ENCODE measurements around the gene SRPRB. TPM values are rescaled to one million over a fixed set of nuclear protein-coding genes. Genes with fewer than 3 reads are reported as not detected.

Gene SRPRB
- total RNA-seq, 1 donor from 2014 or later, result 27.8 TPM

DNA sequence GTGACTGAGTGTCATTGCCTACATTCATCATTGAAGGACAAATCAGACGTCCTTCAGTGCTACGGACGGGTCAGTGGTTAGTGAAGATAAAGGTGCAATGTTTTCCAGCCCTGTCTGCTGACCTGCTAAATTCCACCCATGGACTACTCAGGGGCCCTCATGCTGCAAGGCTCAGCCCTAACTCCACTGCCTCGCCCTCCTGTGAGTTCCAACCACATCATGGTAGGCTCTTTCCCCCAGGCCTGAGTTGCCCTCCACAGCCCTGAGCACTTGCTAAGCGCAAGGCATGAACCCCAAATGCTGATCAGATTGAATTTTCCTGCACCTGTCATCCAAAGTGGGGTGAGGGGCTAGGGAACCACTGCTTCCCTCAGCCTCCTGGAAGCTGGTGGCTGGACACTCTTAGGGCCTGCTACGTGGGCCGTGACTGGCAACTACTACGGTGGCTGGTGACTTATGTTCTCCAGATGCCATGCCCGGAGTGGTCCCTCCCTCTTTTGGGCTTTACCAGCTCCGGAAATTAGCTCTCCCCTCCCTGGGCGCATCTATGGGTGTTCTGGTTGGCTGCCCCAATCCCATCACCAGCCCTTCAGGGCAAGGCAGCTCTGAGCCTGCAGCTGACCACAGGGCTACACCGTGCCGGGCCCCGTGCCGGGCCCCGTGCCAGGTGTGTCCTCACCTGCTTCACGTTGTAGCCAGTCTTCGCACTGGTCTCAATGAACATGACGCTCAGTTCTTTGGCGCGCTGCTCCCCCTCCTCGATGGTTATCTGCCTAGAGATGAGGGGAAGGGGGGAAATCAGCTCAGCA lies 32.1 kb downstream of the SRPRB start:
- intact Hi-C loops (cut with DNase I), result no loop called here
- ATAC-seq (no peak), DNase-seq (ENCODE audit: low spot score) (no peak)

DNA sequence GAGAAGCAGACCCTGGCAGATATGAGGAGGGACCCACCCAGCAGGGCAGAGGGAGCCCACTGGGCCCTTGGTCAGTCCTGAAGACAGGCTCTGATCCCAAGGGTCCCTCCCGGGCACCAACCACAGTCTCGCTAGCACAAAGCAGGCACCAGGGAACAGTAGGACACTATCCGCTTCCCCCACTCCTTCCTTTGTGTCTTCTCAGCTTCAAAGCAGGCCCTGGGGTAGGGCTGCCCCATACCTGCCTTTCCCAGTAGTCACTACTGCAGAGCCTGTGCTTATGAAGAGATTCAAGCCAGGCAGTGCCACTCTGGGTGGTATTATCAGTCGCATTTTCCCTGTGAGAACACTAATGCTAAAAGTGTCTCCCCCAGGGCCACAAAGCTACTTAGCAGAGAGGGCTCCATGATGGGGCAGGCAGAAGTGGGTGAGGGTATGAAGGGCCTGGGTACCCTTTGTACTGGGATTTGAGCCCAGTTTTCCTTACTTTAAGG lies 32.7 kb downstream of the SRPRB start:
- DNase-seq (ENCODE audit: low spot score) (no peak), ATAC-seq (no peak)
- intact Hi-C loops (cut with DNase I), result no loop called here

DNA sequence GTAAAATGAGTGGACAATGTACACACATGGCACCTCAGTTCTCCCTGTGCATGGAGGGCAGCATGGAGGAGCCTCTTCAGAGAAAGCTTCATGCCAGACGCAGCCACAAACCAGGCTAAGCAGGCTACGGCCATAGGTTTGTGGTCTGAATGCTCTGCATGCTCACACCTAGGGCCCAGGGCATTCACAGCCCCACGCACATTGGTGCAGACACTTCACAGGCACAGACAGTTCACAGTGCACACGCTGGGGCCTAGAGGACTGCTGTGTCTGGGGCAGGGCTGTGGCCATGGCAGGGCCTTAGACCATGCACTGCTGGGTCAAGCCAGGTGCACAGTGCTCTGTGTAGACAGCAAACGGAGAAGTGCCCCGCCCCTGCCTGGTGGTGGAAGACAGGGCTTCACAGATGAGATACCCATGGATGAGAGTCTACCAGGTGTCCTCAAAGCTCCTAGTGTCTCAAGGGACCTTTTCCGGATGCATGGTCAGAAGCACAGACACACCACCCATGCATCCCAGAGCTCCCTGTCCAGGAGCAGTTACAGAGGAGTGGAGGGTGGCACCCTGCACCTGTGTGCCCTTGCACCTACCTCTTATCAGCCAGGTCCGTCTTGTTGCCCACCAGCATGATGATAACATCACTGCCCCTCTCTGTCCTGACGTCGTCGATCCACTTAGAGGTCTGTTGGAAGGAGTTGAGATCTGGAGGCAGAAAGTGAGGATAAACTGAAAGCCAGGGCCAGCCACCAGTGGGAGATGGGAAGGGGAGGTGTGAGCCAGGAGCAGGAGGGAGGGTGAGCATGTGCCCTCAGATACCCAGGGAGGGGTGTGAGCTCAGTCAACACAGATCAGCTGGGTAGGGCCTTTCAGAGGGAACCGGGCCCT lies 33.5 kb downstream of the SRPRB start:
- DNase-seq (ENCODE audit: low spot score) (no peak), ATAC-seq (no peak)
- intact Hi-C loops (cut with DNase I), result no loop called here

GRCh38 chr3:133840055-133840737 lies 34.6 kb downstream of the SRPRB start:
- ATAC-seq (peak; percentile 23), DNase-seq (ENCODE audit: low spot score) (no peak)
- intact Hi-C loops (cut with DNase I), result no loop called here

DNA sequence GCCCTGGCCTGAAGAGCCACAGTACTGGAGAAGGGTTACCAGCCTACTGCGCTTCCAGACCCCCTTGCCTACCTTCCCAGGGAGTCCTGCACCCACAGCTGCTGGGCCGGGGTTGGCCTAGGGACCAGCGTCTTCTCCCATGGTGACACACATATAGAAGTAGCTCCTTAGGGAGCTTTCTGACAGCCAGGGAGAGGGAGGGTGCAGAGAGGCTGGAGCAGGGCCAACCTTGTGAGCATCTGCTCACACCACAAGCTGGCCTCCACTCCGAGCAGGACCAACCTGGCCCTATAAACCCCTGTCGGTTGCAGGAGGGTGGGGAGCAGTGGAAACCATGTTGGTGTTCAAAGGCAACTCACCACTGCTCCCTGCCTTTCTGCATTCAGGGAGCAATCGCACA lies 35.2 kb downstream of the SRPRB start:
- ATAC-seq (no peak), DNase-seq (ENCODE audit: low spot score) (no peak)
- intact Hi-C loops (cut with DNase I), result no loop called here

GRCh38 chr3:133841196-133841595 lies 35.6 kb downstream of the SRPRB start:
- intact Hi-C loops (cut with DNase I), result no loop called here
- ATAC-seq (no peak), DNase-seq (ENCODE audit: low spot score) (peak; percentile 31)

DNA sequence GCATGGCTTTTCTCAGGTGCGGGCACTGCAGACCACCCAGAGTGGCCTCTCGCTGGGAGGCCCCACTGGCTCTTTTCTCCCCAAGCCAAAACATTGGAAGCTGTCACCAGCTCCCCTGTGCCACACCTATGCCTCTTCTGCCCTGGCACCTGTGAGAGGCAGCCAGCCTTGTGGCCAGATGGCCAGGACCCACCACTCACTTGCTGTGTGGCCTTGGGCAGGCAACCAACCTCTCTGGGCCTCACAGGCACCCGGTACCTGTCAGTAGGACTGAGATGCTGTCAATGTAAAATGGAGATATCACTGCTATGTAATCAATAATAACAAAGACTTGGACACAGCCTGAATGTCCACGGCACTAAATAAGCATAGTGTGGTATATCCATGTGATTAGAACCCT lies 36.5 kb downstream of the SRPRB start:
- no peak for ATAC-seq
- peak; percentile 32 for DNase-seq (ENCODE audit: low spot score)
- intact Hi-C loops (cut with DNase I), result no loop called here

DNA sequence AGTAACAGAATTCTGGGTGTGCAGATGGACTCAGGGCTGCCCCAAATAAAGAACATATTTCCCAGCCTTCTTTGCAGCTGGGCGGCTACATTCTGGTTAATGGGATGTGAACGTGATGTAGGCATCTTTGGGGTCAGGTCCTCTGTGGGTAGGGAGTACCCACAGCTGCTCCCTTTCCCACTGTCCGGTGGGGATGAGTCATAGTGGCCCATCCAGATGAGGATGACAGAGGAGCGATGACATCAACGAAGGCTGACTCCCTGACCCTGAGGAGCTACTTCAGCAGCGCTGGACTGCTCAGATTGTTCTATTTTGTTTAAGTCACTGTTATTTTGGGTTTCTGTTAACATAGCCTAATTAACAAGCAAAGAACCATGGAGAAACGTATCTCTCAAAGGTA lies 38.0 kb downstream of the SRPRB start:
- peak; percentile 31 for DNase-seq (ENCODE audit: low spot score)
- ATAC-seq, result no peak
- intact Hi-C loops (cut with DNase I), result no loop called here

GRCh38 chr3:133845127-133845526 lies 39.5 kb downstream of the SRPRB start:
- intact Hi-C loops (cut with DNase I), result no loop called here
- DNase-seq (ENCODE audit: low spot score), result no peak
- no peak for ATAC-seq

DNA sequence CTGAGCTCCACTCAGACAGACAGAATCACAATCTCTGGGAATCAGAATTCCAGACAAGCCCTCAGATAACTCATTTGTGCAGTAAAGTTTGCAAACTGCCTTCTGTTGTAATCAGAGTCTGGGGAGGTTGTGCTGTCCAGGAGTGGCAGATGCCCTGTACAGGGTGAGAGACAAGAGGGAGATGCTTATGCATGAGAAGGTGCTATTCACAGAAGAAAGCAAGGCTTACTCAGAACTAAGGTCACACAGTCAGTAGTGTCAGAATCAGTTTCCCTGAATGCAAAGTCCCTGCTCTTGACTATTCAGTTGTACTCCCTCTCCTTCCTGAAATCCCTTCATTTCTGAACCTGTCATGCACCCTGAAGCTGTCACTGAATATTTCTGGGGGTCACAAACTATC lies 43.7 kb downstream of the SRPRB start:
- intact Hi-C loops (cut with DNase I), result no loop called here
- ATAC-seq, result no peak
- DNase-seq (ENCODE audit: low spot score), result no peak

DNA sequence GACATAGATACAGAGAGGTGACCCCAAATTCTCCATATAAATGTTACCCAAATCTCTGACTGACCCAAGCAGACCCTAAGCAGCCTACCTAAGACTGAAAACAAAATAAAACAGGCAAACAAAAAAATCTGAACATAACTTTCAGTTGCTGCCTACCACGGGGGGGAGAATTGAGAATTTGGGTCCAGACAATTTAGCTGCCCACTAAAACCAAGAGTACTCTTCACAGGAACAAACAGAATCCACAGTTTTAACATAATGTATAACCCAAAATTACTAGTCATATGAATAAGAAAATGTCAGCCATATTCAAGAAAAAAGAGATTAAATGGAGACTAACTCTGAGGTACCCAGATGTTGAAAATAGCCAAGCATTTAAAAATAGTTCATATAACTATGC lies 44.4 kb downstream of the SRPRB start:
- intact Hi-C loops (cut with DNase I), result no loop called here
- no peak for DNase-seq (ENCODE audit: low spot score)
- ATAC-seq, result no peak

DNA sequence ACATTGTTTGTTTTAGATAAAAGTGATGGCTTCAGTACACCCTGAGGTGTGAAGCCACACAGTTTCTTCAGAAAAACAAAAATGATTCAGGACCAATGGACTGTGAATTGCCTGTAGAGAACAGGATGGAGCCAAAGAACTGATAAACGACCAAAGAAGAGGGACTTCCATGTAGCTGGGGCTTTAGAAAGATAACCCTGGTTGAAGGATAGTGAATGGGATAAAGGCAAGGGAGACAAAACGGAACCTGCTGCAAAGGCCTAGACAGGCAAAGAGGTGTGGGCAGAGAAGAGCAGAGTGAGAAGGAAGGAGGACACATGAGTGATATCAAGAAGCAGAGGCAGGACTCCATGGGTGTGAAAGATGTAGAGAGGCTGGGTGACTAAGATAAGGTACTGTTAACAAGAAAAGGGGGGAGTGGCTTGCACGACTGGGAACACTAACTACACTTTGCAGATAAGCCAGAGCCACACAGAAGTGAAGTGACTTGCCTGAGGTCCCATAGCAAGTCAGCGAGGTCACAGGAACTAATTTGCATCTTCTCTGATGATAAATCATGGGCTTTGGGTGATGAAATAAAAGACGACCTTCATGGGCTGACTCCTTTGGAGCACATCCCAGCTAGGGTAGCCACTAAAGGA lies 45.8 kb downstream of the SRPRB start:
- peak; percentile 4 for DNase-seq (ENCODE audit: low spot score)
- no peak for ATAC-seq
- intact Hi-C loops (cut with DNase I), result no loop called here

GRCh38 chr3:133851931-133852330 lies 46.3 kb downstream of the SRPRB start:
- intact Hi-C loops (cut with DNase I), result no loop called here
- ATAC-seq (no peak), DNase-seq (ENCODE audit: low spot score) (peak; percentile 10)

DNA sequence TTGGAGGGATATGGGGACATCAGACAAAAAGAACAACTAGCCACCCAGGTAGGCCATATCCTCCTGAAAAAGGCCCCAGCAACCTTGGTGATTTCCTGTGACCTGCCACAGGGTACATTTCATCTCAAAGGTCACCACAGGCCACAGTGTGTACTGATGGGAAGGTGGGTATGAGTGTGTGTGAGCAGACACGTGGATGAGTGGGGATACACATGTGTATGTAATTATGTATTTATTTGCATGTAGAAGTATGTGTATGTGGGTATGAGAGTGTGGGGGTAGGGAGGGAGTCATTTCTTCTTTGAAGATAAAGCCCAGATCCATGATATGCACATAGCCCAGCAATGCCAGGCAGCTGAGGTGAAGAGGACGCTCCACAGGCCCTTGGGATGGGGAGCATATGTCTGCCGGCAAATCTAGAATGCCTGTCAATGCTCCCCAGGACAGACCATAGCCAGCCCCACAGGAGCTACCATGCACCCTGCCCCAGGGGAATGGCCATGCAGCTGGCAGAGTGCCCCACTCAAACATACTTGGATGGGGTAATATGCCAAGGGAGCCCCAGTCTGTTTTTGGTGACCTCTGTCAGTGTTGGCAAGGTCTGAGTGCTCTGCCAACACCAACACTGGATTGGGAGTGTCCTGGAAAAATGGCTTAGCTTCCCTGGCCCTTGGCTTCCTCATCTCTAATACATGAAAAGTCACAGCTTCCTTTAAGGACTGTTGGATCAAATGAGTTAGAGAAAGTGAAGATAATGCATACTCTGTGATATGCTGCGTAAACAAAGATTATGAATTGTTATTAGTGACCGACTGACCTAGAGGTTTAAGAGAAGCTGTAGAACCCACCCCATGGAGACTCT lies 47.7 kb downstream of the SRPRB start:
- intact Hi-C loops (cut with DNase I), result no loop called here
- ATAC-seq, result no peak
- peak; percentile 56 for DNase-seq (ENCODE audit: low spot score)

DNA sequence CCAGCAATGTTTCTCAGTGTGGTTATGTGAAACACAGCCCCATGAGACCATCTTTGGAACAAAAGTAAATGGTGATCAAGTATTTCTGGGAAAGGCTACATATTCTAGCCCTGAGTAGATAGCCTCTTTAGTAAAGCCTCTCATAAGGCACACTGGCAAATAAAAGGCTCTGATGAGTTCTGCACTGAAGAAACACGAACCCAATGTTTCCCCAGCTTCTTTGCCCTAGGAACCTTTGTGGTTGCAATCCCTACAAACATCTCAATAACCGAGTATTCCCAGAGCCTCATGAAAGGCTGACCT lies 48.3 kb downstream of the SRPRB start:
- no peak for DNase-seq (ENCODE audit: low spot score)
- peak; percentile 21 for ATAC-seq
- intact Hi-C loops (cut with DNase I), result no loop called here

DNA sequence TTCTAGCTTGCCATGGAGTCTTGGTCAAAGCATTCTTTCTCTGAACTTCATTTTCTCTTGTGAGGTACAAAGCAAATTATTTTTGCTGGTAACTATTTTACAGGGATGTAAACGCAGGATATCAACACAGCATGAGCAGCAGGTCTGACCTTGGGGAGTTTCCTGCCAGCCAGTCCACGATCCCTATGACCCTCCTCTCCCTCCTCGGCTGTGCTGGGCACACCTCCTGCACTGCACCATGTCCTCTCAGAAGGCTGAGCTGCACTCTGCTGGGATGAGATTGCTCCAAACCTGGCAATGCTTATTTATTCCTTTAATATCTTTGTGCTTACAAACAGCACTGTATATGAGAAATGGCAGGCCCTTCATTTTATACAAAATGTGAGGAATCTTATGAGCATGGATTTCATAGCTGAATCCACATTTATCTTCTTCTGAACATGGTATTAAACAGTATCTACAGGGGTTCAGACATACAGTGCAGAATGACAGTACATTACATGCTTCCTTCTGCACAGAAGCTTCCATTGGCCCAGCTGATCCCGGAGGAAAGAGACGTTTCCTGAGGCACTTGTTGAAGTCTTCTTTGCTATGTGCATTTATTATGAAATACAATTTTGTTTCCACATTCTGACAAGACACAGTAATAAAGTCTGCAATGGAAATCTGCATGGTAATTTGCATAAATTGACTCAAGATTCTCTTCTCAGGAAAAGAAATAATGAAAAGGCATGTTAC lies 48.8 kb downstream of the SRPRB start:
- ATAC-seq, result no peak
- DNase-seq (ENCODE audit: low spot score), result peak; percentile 6
- intact Hi-C loops (cut with DNase I), result no loop called here

DNA sequence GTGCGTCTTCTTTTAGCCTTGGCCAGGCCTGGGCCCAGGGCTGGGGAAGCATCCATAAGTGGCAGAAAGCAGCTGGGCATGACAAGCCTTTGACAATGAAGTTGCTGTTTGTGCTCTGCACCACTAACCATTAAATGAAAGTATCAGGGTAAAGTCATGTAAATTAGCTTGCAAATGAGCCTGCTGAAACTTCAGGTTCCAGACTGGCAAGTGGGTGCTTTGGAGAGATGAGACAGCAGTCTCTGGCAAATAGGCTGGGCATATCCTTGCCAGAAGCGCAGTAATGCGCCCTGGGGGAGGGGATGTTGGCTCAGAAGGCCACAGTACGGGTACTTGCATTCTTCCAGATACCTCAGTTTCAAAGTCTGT lies 49.4 kb downstream of the SRPRB start:
- ATAC-seq (no peak), DNase-seq (ENCODE audit: low spot score) (no peak)
- intact Hi-C loops (cut with DNase I), result no loop called here

GRCh38 chr3:133855772-133856171 lies 50.2 kb downstream of the SRPRB start:
- DNase-seq (ENCODE audit: low spot score) (no peak), ATAC-seq (no peak)

More at GRCh38 chr3:133855772-133856171, 50.2 kb downstream of the SRPRB start:
- intact Hi-C loops (cut with DNase I), result no loop called here

Data from sciatic nerve (tissue), 2 donors.